HEK293 (cell line): ENCODE data around the gene SMNDC1.

Experiments used
- CTCF ChIA-PET: fragments of 350-600 bp; formaldehyde crosslinking; extraction: SDS; loops from one replicate; lab custom pipeline; 2021; ENCODE audit warnings: antibody characterized with exemption; lab: Yijun Ruan, JAX
- POLR2A ChIA-PET: fragments of 300-600 bp; formaldehyde crosslinking; extraction: SDS; loops from one replicate; lab custom pipeline; 2020; ENCODE audit warnings: antibody characterized with exemption, inconsistent platforms; lab: Yijun Ruan, JAX
- H3K27ac ChIP-seq: fragments of 200-500 bp; sonication (Bioruptor generic); 2 replicates; pipeline ENCODE4 v1.5.1; 2014; ENCODE audit warnings: low read depth, low read length, control low read depth, inconsistent platforms; ENCODE audit errors: extremely low read depth
- H3K36me3 ChIP-seq, 2 experiments: fragments of 200-500 bp in 1 of 2; sonication (Bioruptor generic) in 1 of 2; 1 replicate in 1 of 2; 2 replicates in 1 of 2; pipeline ENCODE4 v1.5.1; 2014 to 2017; ENCODE audit warnings: inconsistent platforms in 2 of 2, low read length in 2 of 2; ENCODE audit not compliant: control insufficient read depth in 2 of 2, insufficient read depth in 1 of 2
- H3K4me1 ChIP-seq: fragments of 200-500 bp; sonication (Bioruptor generic); 2 replicates; pipeline ENCODE4 v1.5.1; 2014; ENCODE audit warnings: mild to moderate bottlenecking, low read length, inconsistent platforms; ENCODE audit not compliant: control insufficient read depth, insufficient read depth
- H3K4me3 ChIP-seq: 2 replicates; pipeline ENCODE4 v1.5.1; 2011; ENCODE audit warnings: low read depth, mild to moderate bottlenecking, control low read depth, low read length, moderate library complexity
- H3K9me3 ChIP-seq: fragments of 200-500 bp; sonication (Bioruptor generic); 2 replicates; pipeline ENCODE4 v1.5.1; 2014; ENCODE audit warnings: low read depth, low read length, inconsistent platforms; ENCODE audit not compliant: control insufficient read depth, insufficient read depth
- ELK4 ChIP-seq: IDR thresholded peaks from 2 replicates; pipeline ENCODE4 v1.6.1; 2011; ENCODE audit warnings: mild to moderate bottlenecking, low read depth, low read length, borderline replicate concordance
- FEZF1 ChIP-seq: fragments of 450-650 bp; formaldehyde crosslinking; IDR thresholded peaks from 2 replicates; pipeline ENCODE4 v1.5.1; 2016; ENCODE audit warnings: missing biosample characterization, missing genetic modification characterization
- GLI2 ChIP-seq: fragments of 450-650 bp; formaldehyde crosslinking; IDR thresholded peaks from 2 replicates; pipeline ENCODE4; 2017; ENCODE audit warnings: missing biosample characterization, missing genetic modification characterization, low read depth, borderline replicate concordance
- HOXA7 ChIP-seq: sonication (generic); formaldehyde crosslinking; IDR thresholded peaks from 2 replicates; pipeline ENCODE4 v1.8.1; 2022; ENCODE audit warnings: missing genetic modification reagents, borderline replicate concordance
- KLF10 ChIP-seq: fragments of 450-650 bp; IDR thresholded peaks from 2 replicates; pipeline ENCODE4 v1.5.1; 2018; ENCODE audit warnings: missing biosample characterization, mild to moderate bottlenecking, missing genetic modification characterization
- KLF7 ChIP-seq: fragments of 450-650 bp; formaldehyde crosslinking; IDR thresholded peaks from 2 replicates; pipeline ENCODE4 v1.5.1; 2016; ENCODE audit warnings: missing biosample characterization, missing genetic modification characterization, borderline replicate concordance
- PRDM6 ChIP-seq: fragments of 450-650 bp; formaldehyde crosslinking; IDR thresholded peaks from 2 replicates; pipeline ENCODE4 v1.5.1; 2017; ENCODE audit warnings: missing biosample characterization, missing genetic modification characterization
- YY2 ChIP-seq: fragments of 450-650 bp; formaldehyde crosslinking; IDR thresholded peaks from 2 replicates; pipeline ENCODE4 v1.5.1; 2016; ENCODE audit warnings: missing biosample characterization, missing genetic modification characterization
- ZBTB1 ChIP-seq: fragments of 450-650 bp; formaldehyde crosslinking; IDR thresholded peaks from 2 replicates; pipeline ENCODE4 v1.5.1; 2016; ENCODE audit warnings: missing biosample characterization, missing genetic modification characterization
- ZBTB21 ChIP-seq: fragments of 450-650 bp; formaldehyde crosslinking; IDR thresholded peaks from 2 replicates; pipeline ENCODE4 v1.5.1; 2017; ENCODE audit warnings: missing biosample characterization, missing genetic modification characterization
- ZNF10 ChIP-seq: fragments of 450-650 bp; formaldehyde crosslinking; IDR thresholded peaks from 2 replicates; pipeline ENCODE4 v1.5.1; 2017; ENCODE audit warnings: missing biosample characterization, missing genetic modification characterization
- ZNF18 ChIP-seq: fragments of 450-650 bp; formaldehyde crosslinking; IDR thresholded peaks from 2 replicates; pipeline ENCODE4 v1.5.1; 2016; ENCODE audit warnings: missing biosample characterization, missing genetic modification characterization
- ZNF292 ChIP-seq: fragments of 450-650 bp; formaldehyde crosslinking; IDR thresholded peaks from 2 replicates; pipeline ENCODE4 v1.5.1; 2016; ENCODE audit warnings: low read depth, missing biosample characterization, missing genetic modification characterization, borderline replicate concordance
- ZNF394 ChIP-seq: fragments of 450-650 bp; formaldehyde crosslinking; IDR thresholded peaks from 2 replicates; pipeline ENCODE4 v1.5.1; 2016; ENCODE audit warnings: missing biosample characterization, missing genetic modification characterization, mild to moderate bottlenecking, moderate library complexity, borderline replicate concordance
- ZNF513 ChIP-seq: fragments of 450-650 bp; IDR thresholded peaks from 2 replicates; pipeline ENCODE4 v1.5.1; 2018; ENCODE audit warnings: missing biosample characterization, missing genetic modification characterization
- ZNF548 ChIP-seq: fragments of 450-650 bp; formaldehyde crosslinking; IDR thresholded peaks from 2 replicates; pipeline ENCODE4 v1.5.1; 2016; ENCODE audit warnings: missing biosample characterization, missing genetic modification characterization
- ZNF560 ChIP-seq: fragments of 450-650 bp; formaldehyde crosslinking; IDR thresholded peaks from 2 replicates; pipeline ENCODE4 v1.5.1; 2017; ENCODE audit warnings: missing biosample characterization, missing genetic modification characterization, borderline replicate concordance
- ZNF580 ChIP-seq: fragments of 450-650 bp; formaldehyde crosslinking; IDR thresholded peaks from 2 replicates; pipeline ENCODE4 v1.5.1; 2016; ENCODE audit warnings: missing biosample characterization, missing genetic modification characterization
- ZNF658 ChIP-seq: fragments of 450-650 bp; formaldehyde crosslinking; IDR thresholded peaks from 2 replicates; pipeline ENCODE4; 2016; ENCODE audit warnings: missing biosample characterization, missing genetic modification characterization
- ZNF670 ChIP-seq: fragments of 450-650 bp; formaldehyde crosslinking; IDR thresholded peaks from 2 replicates; pipeline ENCODE4 v1.5.1; 2016; ENCODE audit warnings: missing biosample characterization, missing genetic modification characterization, low read depth
- ZNF692 ChIP-seq: fragments of 450-650 bp; formaldehyde crosslinking; IDR thresholded peaks from 2 replicates; pipeline ENCODE4 v1.5.1; 2016; ENCODE audit warnings: missing biosample characterization, missing genetic modification characterization
- ZNF776 ChIP-seq: fragments of 450-650 bp; formaldehyde crosslinking; IDR thresholded peaks from 2 replicates; pipeline ENCODE4 v1.5.0; 2017; ENCODE audit warnings: missing biosample characterization, missing genetic modification characterization, borderline replicate concordance

SMNDC1 gene

GRCh38 chr10:110265573-110266193 lies 39.0 kb downstream of the SMNDC1 start (continued):
- TF ChIP-seq ZNF580 (tag by site-specific recombination) (0 out of 2 replicates have a peak, but pooled peaks have one; percentile 17), ZBTB21 (tag by site-specific recombination) (no peak), GLI2 (tag by site-specific recombination) (no peak; the same call in 1 of the 2 replicates), HOXA7 (no peak), ZNF776 (tag by site-specific recombination) (no peak), ZNF560 (tag by site-specific recombination) (no peak), FEZF1 (tag by site-specific recombination) (peak; percentile 95), ZNF10 (tag by site-specific recombination) (no peak), ZNF394 (no peak), PRDM6 (tag by site-specific recombination) (peak; percentile 86), ZNF513 (tag by site-specific recombination) (no peak), ZBTB1 (tag by site-specific recombination) (no peak), YY2 (tag by site-specific recombination) (no peak), ZNF18 (tag by site-specific recombination) (0 out of 2 replicates have a peak, but pooled peaks have one; percentile 12), ZNF548 (tag by site-specific recombination) (no peak), ELK4 (no peak), ZNF670 (no peak), ZNF292 (tag by site-specific recombination) (no peak), KLF7 (tag by site-specific recombination) (no peak), KLF10 (0 out of 2 replicates have a peak, but pooled peaks have one; percentile 11)

GRCh38 chr10:110263164-110263563 lies 41.6 kb downstream of the SMNDC1 start:
- ChIA-PET POLR2A (interaction anchor here (0.6 to 0.8 kb wide), 3 partner anchors 12 to 54 kb away, joined by 3 read pairs; no protein-coding TSS in a partner anchor), CTCF (interaction anchor here (1.7 to 1.8 kb wide), 2 partner anchors 16 to 125 kb away, joined by 5 to 9 read pairs; no protein-coding TSS in a partner anchor)
- Histone ChIP-seq H3K4me3 (no peak overlapping the region), H3K9me3 (no peaks in the 10 kb centered on the region), H3K36me3 (no peaks in the 10 kb centered on the region), H3K4me1 (peaks cover 15% of the 10 kb centered on the region; the same call in 1 of the 2 replicates), H3K27ac (no peak overlapping the region)
- TF ChIP-seq ZNF692 (tag by site-specific recombination) (no peak), ZNF658 (tag by site-specific recombination) (no peak), PRDM6 (tag by site-specific recombination) (peak; percentile 34; the same call in 1 of the 2 replicates)
